GM20000 (cell line): ENCODE data around the gene ADPRM.

ENCODE experiments used
- DNase-seq: peaks from one replicate; pipeline ENCODE4 v3.0.0; 2012; ENCODE audit warnings: low spot score
- TF ChIP-seq, protein P1 (sequence below): IDR thresholded peaks from 2 replicates; pipeline ENCODE4 v1.5.1; 2012; ENCODE audit warnings: mild to moderate bottlenecking, control low read depth; ENCODE audit errors: extremely low read depth, missing control alignments

Gene ADPRM

GRCh38 chr17:10735251-10735650, 37.9 kb downstream of the ADPRM start:
- no peak for DNase-seq

GRCh38 chr17:10735821-10736220, 38.4 kb downstream of the ADPRM start:
- DNase-seq, result no peak
- TF ChIP-seq, protein P1, sequence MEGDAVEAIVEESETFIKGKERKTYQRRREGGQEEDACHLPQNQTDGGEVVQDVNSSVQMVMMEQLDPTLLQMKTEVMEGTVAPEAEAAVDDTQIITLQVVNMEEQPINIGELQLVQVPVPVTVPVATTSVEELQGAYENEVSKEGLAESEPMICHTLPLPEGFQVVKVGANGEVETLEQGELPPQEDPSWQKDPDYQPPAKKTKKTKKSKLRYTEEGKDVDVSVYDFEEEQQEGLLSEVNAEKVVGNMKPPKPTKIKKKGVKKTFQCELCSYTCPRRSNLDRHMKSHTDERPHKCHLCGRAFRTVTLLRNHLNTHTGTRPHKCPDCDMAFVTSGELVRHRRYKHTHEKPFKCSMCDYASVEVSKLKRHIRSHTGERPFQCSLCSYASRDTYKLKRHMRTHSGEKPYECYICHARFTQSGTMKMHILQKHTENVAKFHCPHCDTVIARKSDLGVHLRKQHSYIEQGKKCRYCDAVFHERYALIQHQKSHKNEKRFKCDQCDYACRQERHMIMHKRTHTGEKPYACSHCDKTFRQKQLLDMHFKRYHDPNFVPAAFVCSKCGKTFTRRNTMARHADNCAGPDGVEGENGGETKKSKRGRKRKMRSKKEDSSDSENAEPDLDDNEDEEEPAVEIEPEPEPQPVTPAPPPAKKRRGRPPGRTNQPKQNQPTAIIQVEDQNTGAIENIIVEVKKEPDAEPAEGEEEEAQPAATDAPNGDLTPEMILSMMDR, result no peak

More at GRCh38 chr17:10735251-10735650, 37.9 kb downstream of the ADPRM start:
- TF ChIP-seq, protein P1, result no peak

DNA sequence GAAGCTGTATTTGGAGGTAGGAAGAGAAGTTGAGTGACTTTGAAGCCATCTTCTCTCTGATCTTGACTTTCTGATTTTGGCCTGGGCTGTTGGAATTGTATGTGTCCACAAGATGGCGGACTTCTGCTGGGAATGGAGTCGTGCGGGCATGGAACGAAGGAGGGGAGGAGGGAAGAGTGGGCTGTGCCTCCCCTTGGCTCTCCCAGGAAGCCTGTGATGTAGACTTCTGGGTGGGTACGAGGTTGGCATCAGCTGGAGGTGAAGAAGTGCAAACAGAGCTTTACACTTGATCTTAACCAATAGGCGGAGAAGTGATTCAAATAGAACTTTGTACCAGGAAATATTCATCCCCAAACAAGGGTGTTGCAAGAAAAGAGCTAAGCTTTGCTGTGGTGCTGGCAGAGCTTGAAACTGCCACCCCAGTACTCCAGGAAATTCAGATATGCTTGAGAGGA, 39.8 kb downstream of the ADPRM start:
- TF ChIP-seq, protein P1, result peak; percentile 53
- DNase-seq, result peak; percentile 47

- no peak for DNase-seq
- TF ChIP-seq, protein P1, result no peak
Observed at GRCh38 chr17:10737736-10738135, 40.3 kb downstream of the ADPRM start.

GRCh38 chr17:10738521-10739258, 41.3 kb downstream of the ADPRM start:
- TF ChIP-seq, protein P1, result no peak
- no peak for DNase-seq

DNA sequence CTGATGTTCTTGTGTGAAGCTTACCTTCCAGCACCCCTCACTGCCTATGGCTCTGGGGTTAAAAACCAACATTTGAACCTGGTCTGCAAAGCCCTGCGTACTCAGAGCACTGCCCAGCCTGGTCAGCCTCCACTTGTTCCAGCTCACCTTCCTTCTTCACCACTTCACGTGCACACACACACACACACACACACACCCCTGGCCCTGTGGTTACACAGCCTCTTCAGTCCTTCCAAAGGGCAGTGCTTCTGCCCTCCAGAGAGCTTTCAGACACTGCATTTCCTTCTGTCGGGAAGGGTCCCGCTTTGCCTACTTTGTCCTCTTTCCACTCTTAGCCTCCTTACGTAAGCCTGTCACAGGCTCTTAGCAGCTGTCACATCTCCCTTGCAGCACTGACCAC, 42.0 kb downstream of the ADPRM start:
- TF ChIP-seq, protein P1, result no peak
- DNase-seq, result no peak

GRCh38 chr17:10741416-10742135, 44.2 kb downstream of the ADPRM start:
- no peak for DNase-seq
- TF ChIP-seq, protein P1, result no peak
